ENCODE results near the gene AGMO. TPM values are rescaled to one million over a fixed set of nuclear protein-coding genes. Genes with fewer than 3 reads are reported as not detected.

The AGMO gene
- total RNA-seq, 1 donor from 2014 or later, result not detected

DNA sequence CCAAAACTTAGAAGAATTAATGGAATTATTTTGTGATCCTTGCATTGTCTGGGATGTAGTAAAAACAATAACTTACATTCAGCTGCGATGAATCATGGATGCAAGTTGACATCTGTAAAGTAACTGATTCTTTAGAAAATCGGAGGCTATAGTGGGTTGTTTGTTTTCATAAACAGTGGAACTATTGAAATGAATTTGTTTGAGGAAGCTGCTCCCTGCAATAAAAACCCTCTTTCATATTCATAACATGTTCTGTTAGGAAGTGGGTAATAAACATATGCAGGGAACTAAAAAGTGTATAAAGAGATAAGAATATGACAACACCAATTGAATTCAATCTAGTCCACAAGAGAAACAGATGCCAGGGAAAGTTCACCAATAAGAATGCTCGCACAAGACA, 53.6 kb downstream of the AGMO start:
- Mint-ChIP-seq H3K27ac (no peak overlapping the region), H3K27me3 (ENCODE audit: low read depth) (no peaks in the 10 kb centered on the region), H3K4me1 (ENCODE audit: low read depth) (no peaks in the 10 kb centered on the region), H3K9me3 (peaks cover 4% of the 10 kb centered on the region), H3K4me3 (ENCODE audit: low read depth) (no peak overlapping the region), H3K36me3 (ENCODE audit: low read depth) (no peaks in the 10 kb centered on the region)
- no peak for DNase-seq (ENCODE audit: low spot score)
- intact Hi-C loops (cut with micrococcal nuclease), result no loop called here

DNA sequence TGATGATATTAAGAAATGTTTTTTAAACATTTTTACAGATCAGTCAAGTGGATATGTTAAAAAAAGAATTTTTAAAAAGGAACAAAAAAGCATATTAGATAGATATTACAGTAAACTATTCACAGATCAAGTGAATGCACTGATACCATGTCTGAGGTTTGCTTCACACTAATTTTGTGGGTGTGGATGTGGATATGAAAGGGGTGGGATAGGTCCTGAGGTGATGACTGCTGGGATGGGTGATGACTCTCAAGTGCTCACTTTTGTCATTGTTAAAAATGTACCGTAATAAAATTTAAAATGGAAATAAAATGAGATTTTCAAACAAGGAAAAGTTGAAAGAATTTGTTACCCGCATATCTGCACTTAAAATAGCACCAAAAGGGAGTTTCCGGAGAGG, 54.1 kb downstream of the AGMO start:
- Mint-ChIP-seq H3K4me1 (ENCODE audit: low read depth) (no peaks in the 10 kb centered on the region), H3K4me3 (ENCODE audit: low read depth) (no peak overlapping the region), H3K36me3 (ENCODE audit: low read depth) (no peaks in the 10 kb centered on the region), H3K27me3 (ENCODE audit: low read depth) (no peaks in the 10 kb centered on the region), H3K9me3 (peaks cover 4% of the 10 kb centered on the region), H3K27ac (no peak overlapping the region)
- intact Hi-C loops (cut with micrococcal nuclease), result no loop called here
- no peak for DNase-seq (ENCODE audit: low spot score)

GRCh38 chr7:15507171-15507570, 54.6 kb downstream of the AGMO start:
- no peak for DNase-seq (ENCODE audit: low spot score)
- H3K36me3 Mint-ChIP-seq (ENCODE audit: low read depth), result no peaks in the 10 kb centered on the region
- H3K9me3 Mint-ChIP-seq, result peaks cover 4% of the 10 kb centered on the region
- H3K27ac Mint-ChIP-seq, result no peak overlapping the region
- intact Hi-C loops (cut with micrococcal nuclease), result no loop called here
- H3K4me3 Mint-ChIP-seq (ENCODE audit: low read depth), result no peak overlapping the region
- no peaks in the 10 kb centered on the region for H3K27me3 Mint-ChIP-seq (ENCODE audit: low read depth)
- H3K4me1 Mint-ChIP-seq (ENCODE audit: low read depth), result no peaks in the 10 kb centered on the region

DNA sequence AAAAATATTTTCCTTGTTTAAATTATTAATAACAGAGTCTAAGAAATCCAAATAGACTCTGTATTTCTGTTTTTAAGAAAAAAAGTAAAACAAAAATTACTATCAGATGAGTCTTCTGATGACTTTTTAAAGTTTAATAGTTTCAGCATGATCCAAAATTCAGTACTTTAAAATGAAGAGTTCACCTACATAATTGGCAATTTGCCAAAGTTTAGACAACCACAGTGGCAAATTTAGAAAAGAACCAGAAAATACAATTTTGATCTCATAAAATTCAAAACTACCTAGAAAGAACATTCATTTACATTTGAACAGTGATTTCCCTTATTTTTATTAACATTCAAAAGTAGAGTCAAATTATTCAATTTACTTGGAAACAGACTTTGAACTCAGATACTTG, 56.1 kb downstream of the AGMO start:
- H3K27me3 Mint-ChIP-seq (ENCODE audit: low read depth), result no peaks in the 10 kb centered on the region
- no peaks in the 10 kb centered on the region for H3K36me3 Mint-ChIP-seq (ENCODE audit: low read depth)
- H3K27ac Mint-ChIP-seq, result no peak overlapping the region
- H3K4me3 Mint-ChIP-seq (ENCODE audit: low read depth), result no peak overlapping the region
- no peaks in the 10 kb centered on the region for H3K4me1 Mint-ChIP-seq (ENCODE audit: low read depth)
- intact Hi-C loops (cut with micrococcal nuclease), result no loop called here
- peaks cover 13% of the 10 kb centered on the region for H3K9me3 Mint-ChIP-seq
- no peak for DNase-seq (ENCODE audit: low spot score)

DNA sequence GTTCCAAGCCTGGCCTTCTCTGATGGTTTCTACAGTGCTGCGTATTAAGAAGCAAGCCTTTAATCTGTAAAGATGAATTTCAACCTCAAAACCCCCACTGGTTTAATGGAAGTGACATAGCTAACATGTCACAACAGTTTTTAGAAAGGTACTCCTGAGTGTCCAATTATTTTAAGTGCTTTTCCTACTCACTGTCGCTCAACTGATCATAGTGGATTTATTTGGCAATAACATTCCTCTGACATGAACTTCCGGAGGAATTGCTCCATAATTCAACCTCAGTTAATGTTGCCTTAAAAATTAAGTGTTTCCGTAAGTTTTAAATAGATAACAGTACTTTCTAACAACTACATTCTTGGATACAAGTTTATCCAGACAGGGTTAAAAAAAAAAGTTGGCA, 57.5 kb downstream of the AGMO start:
- Mint-ChIP-seq H3K4me1 (ENCODE audit: low read depth) (no peaks in the 10 kb centered on the region), H3K27me3 (ENCODE audit: low read depth) (no peaks in the 10 kb centered on the region), H3K9me3 (peaks cover 17% of the 10 kb centered on the region), H3K27ac (no peak overlapping the region), H3K4me3 (ENCODE audit: low read depth) (no peak overlapping the region), H3K36me3 (ENCODE audit: low read depth) (no peaks in the 10 kb centered on the region)
- no peak for DNase-seq (ENCODE audit: low spot score)
- intact Hi-C loops (cut with micrococcal nuclease), result no loop called here

- Mint-ChIP-seq H3K4me1 (ENCODE audit: low read depth) (no peaks in the 10 kb centered on the region), H3K27ac (no peak overlapping the region), H3K36me3 (ENCODE audit: low read depth) (no peaks in the 10 kb centered on the region), H3K27me3 (ENCODE audit: low read depth) (no peaks in the 10 kb centered on the region), H3K9me3 (peaks cover 17% of the 10 kb centered on the region), H3K4me3 (ENCODE audit: low read depth) (no peak overlapping the region)
- no peak for DNase-seq (ENCODE audit: low spot score)
- intact Hi-C loops (cut with micrococcal nuclease), result no loop called here
These were observed 58.1 kb downstream of the AGMO start for GRCh38 chr7:15503603-15504290.

GRCh38 chr7:15498465-15498864, 63.4 kb downstream of the AGMO start:
- no peak overlapping the region for H3K27ac Mint-ChIP-seq
- H3K36me3 Mint-ChIP-seq (ENCODE audit: low read depth), result no peaks in the 10 kb centered on the region
- H3K4me3 Mint-ChIP-seq (ENCODE audit: low read depth), result no peak overlapping the region
- H3K4me1 Mint-ChIP-seq (ENCODE audit: low read depth), result no peaks in the 10 kb centered on the region
- no peaks in the 10 kb centered on the region for H3K27me3 Mint-ChIP-seq (ENCODE audit: low read depth)
- intact Hi-C loops (cut with micrococcal nuclease), result no loop called here
- peaks cover 16% of the 10 kb centered on the region for H3K9me3 Mint-ChIP-seq
- no peak for DNase-seq (ENCODE audit: low spot score)

DNA sequence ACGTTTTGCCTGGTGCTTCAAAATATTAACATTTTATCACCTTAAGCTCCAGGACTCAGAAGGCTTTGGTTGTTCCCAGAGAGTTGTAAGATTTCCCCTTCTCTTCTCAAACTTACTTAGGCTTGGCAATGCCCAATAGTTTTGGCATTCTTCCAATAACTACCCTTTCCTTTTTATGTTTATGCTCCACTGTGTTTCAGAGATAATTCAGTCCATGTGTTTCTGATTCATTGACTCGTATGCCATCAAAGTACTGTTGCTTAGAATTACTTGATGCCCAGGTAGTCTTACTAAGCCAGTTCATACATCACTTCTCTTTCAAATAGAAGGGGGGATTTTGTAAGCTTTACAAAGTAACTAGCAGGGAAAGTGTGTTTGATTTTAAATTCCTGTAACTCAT, 66.6 kb downstream of the AGMO start:
- intact Hi-C loops (cut with micrococcal nuclease), result no loop called here
- Mint-ChIP-seq H3K9me3 (peaks cover 7% of the 10 kb centered on the region), H3K4me1 (ENCODE audit: low read depth) (no peaks in the 10 kb centered on the region), H3K4me3 (ENCODE audit: low read depth) (no peak overlapping the region), H3K36me3 (ENCODE audit: low read depth) (no peaks in the 10 kb centered on the region), H3K27me3 (ENCODE audit: low read depth) (no peaks in the 10 kb centered on the region), H3K27ac (no peak overlapping the region)
- no peak for DNase-seq (ENCODE audit: low spot score)

DNA sequence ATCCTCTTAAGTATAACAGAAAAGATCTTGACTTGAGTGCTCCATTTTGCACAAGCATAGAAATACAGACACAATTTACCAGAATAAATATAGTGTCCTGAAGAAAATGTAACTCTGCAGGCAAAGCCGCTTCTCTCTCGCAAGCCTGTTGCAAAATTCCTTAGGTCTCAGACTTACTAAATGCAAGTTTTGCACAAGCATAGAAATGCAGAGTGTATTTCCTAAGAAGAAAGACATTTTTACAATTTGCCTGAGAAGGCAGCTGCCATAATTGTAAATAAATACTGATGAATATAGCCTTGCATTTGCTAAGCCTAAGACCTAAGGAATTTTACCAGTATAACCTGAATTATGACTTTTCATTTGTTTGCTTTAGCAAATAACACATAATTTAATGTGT, 67.1 kb downstream of the AGMO start:
- no peaks in the 10 kb centered on the region for H3K4me1 Mint-ChIP-seq (ENCODE audit: low read depth)
- no peaks in the 10 kb centered on the region for H3K36me3 Mint-ChIP-seq (ENCODE audit: low read depth)
- H3K27me3 Mint-ChIP-seq (ENCODE audit: low read depth), result no peaks in the 10 kb centered on the region
- no peak overlapping the region for H3K27ac Mint-ChIP-seq
- DNase-seq (ENCODE audit: low spot score), result no peak
- no peak overlapping the region for H3K4me3 Mint-ChIP-seq (ENCODE audit: low read depth)
- peaks cover 9% of the 10 kb centered on the region for H3K9me3 Mint-ChIP-seq
- intact Hi-C loops (cut with micrococcal nuclease), result no loop called here

GRCh38 chr7:15491361-15491760, 70.5 kb downstream of the AGMO start:
- intact Hi-C loops (cut with micrococcal nuclease), result no loop called here
- Mint-ChIP-seq H3K9me3 (peaks cover 14% of the 10 kb centered on the region), H3K27me3 (ENCODE audit: low read depth) (no peaks in the 10 kb centered on the region), H3K27ac (no peak overlapping the region), H3K36me3 (ENCODE audit: low read depth) (no peaks in the 10 kb centered on the region), H3K4me1 (ENCODE audit: low read depth) (no peaks in the 10 kb centered on the region), H3K4me3 (ENCODE audit: low read depth) (no peak overlapping the region)
- no peak for DNase-seq (ENCODE audit: low spot score)

GRCh38 chr7:15490291-15490690, 71.5 kb downstream of the AGMO start:
- H3K27ac Mint-ChIP-seq, result no peak overlapping the region
- no peaks in the 10 kb centered on the region for H3K36me3 Mint-ChIP-seq (ENCODE audit: low read depth)
- no peak for DNase-seq (ENCODE audit: low spot score)
- intact Hi-C loops (cut with micrococcal nuclease), result no loop called here
- H3K9me3 Mint-ChIP-seq, result peaks cover 16% of the 10 kb centered on the region
- H3K27me3 Mint-ChIP-seq (ENCODE audit: low read depth), result no peaks in the 10 kb centered on the region
- no peaks in the 10 kb centered on the region for H3K4me1 Mint-ChIP-seq (ENCODE audit: low read depth)
- no peak overlapping the region for H3K4me3 Mint-ChIP-seq (ENCODE audit: low read depth)

DNA sequence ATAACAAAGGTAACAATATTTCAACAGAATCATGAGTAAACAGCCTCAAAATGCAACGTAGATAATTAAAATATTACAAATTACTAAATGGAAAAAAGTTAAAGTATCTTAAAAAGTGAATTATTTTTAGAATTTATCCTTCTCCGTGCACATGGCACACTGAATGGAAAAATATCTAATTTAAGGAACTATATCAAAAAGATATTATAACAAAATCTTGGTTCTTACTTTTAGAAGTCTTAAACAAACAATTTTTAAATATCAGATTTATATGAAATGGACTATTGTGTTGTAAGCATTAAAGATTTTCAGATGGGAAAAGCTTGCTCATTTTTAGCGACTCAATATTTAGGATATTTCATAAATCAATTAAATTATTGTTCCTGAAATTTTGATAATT, 72.0 kb downstream of the AGMO start:
- H3K9me3 Mint-ChIP-seq, result peaks cover 16% of the 10 kb centered on the region
- no peaks in the 10 kb centered on the region for H3K27me3 Mint-ChIP-seq (ENCODE audit: low read depth)
- intact Hi-C loops (cut with micrococcal nuclease), result no loop called here
- DNase-seq (ENCODE audit: low spot score), result no peak
- no peaks in the 10 kb centered on the region for H3K36me3 Mint-ChIP-seq (ENCODE audit: low read depth)
- no peak overlapping the region for H3K4me3 Mint-ChIP-seq (ENCODE audit: low read depth)
- H3K4me1 Mint-ChIP-seq (ENCODE audit: low read depth), result no peaks in the 10 kb centered on the region
- H3K27ac Mint-ChIP-seq, result no peak overlapping the region

DNA sequence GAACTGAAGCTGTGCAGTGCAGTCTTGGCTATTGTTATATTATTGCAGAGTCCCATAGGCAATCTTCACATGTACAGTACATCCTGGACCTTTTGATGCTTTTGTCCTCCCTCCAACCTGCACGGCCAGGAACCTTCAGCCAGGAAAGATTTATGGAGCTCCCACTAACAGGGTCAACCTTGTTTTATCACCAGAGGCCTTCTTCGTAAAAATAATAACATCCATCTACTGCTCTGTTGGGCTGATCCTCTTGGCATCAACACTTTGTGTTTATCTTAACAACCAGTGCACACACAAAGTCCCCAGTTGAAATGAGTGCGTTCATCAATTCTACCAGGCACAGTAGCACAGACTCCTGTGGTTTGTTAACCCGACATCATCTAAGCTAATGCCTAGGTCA, 72.4 kb downstream of the AGMO start:
- Mint-ChIP-seq H3K9me3 (peaks cover 21% of the 10 kb centered on the region), H3K36me3 (ENCODE audit: low read depth) (no peaks in the 10 kb centered on the region), H3K4me3 (ENCODE audit: low read depth) (no peak overlapping the region), H3K4me1 (ENCODE audit: low read depth) (no peaks in the 10 kb centered on the region), H3K27me3 (ENCODE audit: low read depth) (no peaks in the 10 kb centered on the region), H3K27ac (no peak overlapping the region)
- intact Hi-C loops (cut with micrococcal nuclease), result no loop called here
- DNase-seq (ENCODE audit: low spot score), result no peak

DNA sequence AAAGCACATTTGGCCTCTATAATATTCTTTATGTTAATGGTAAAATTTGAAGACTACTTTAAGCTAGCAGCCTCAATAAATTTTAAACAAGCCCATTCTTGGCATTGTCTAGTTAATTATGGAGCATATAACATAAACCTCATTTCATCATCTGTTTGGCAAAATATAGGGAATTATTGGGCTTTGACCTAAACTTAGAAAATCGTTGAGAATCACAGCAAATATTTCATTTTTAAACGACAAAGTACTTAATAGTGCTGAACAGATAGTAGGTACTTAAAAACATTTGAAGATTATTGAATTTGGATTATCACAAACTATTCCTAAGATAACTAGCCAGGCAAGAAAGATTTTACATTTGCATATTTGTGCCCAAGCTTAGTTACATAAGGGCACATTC, 73.4 kb downstream of the AGMO start:
- no peak for DNase-seq (ENCODE audit: low spot score)
- Mint-ChIP-seq H3K27me3 (ENCODE audit: low read depth) (no peaks in the 10 kb centered on the region), H3K4me3 (ENCODE audit: low read depth) (no peak overlapping the region), H3K4me1 (ENCODE audit: low read depth) (no peaks in the 10 kb centered on the region), H3K9me3 (peaks cover 24% of the 10 kb centered on the region), H3K27ac (no peak overlapping the region), H3K36me3 (ENCODE audit: low read depth) (no peaks in the 10 kb centered on the region)
- intact Hi-C loops (cut with micrococcal nuclease), result no loop called here
